GM18526 (cell line): Measurements from ENCODE around the gene SLC9B1.
A peak's percentile ranks its signal among the peaks of the same experiment; 100 is the strongest.

Source experiments
- POLR2A ChIP-seq: IDR thresholded peaks from 3 replicates; pipeline ENCODE4 v1.6.1; 2011; ENCODE audit not compliant: insufficient read length; ENCODE audit errors: extremely low read depth

Gene SLC9B1

GRCh38 chr4:102883278-102883677 lies 136.2 kb downstream of the SLC9B1 start:
- TF ChIP-seq POLR2A, result no peak

- TF ChIP-seq POLR2A, result no peak
Measured at GRCh38 chr4:102881343-102881742, 138.2 kb downstream of the SLC9B1 start.

GRCh38 chr4:102878901-102879300 lies 140.6 kb downstream of the SLC9B1 start:
- no peak for TF ChIP-seq POLR2A

- TF ChIP-seq POLR2A, result no peak
Measured at GRCh38 chr4:102871772-102872171, 147.7 kb downstream of the SLC9B1 start.

GRCh38 chr4:102869569-102870197 lies 149.8 kb downstream of the SLC9B1 start:
- no peak for TF ChIP-seq POLR2A

- peak; percentile 95 for TF ChIP-seq POLR2A
Measured at GRCh38 chr4:102868781-102869568, 150.5 kb downstream of the SLC9B1 start, which contains the start of gene CISD2. Gene CISD2 (plus strand): TSS chr4:102868992. CDS start chr4:102869085, 93 bp downstream.

- no peak for TF ChIP-seq POLR2A
Measured at GRCh38 chr4:102868153-102868780, 151.2 kb downstream of the SLC9B1 start.

- TF ChIP-seq POLR2A, result no peak
Measured at GRCh38 chr4:102867278-102868152, 152.0 kb downstream of the SLC9B1 start.

GRCh38 chr4:102862747-102863146 lies 156.8 kb downstream of the SLC9B1 start:
- no peak for TF ChIP-seq POLR2A

GRCh38 chr4:102862016-102862415 lies 157.5 kb downstream of the SLC9B1 start:
- TF ChIP-seq POLR2A, result no peak

GRCh38 chr4:102860611-102861324 lies 158.7 kb downstream of the SLC9B1 start:
- no peak for TF ChIP-seq POLR2A

GRCh38 chr4:102858828-102859464 lies 160.6 kb downstream of the SLC9B1 start:
- no peak for TF ChIP-seq POLR2A
